Naive B cell (primary cell): Measurements from ENCODE around the gene LTB. TPM values are rescaled to one million over a fixed set of nuclear protein-coding genes. Genes with fewer than 3 reads are reported as not detected.

ENCODE experiments used
- ATAC-seq, 2 donors: fragments of 150-1000 bp; cut with Tn5 transposase; 2 replicates each; pipeline ENCODE4 v1.10.0; 2021; ENCODE audit warnings: low read depth in 2 of 2, mild to moderate bottlenecking in 2 of 2, moderate library complexity in 2 of 2
- DNase-seq: peaks from one replicate; pipeline ENCODE4 v3.0.0; 2022
- H3K27ac Mint-ChIP-seq, 6 donors: one replicate each; pipeline ENCODE4 v1.8.0; 2020 to 2022; ENCODE audit warnings: mild to moderate bottlenecking in 6 of 6, mixed read lengths in 6 of 6, moderate library complexity in 5 of 6, inconsistent platforms in 2 of 6
- H3K27me3 Mint-ChIP-seq, 3 donors: one replicate each; pipeline ENCODE4 v1.8.0; 2021 to 2022; ENCODE audit warnings: mixed read lengths in 3 of 3, mild to moderate bottlenecking in 1 of 3
- H3K36me3 Mint-ChIP-seq, 2 donors: one replicate each; pipeline ENCODE4 v1.8.0; 2020 to 2022; ENCODE audit warnings: mixed read lengths in 2 of 2, inconsistent platforms in 1 of 2, mild to moderate bottlenecking in 1 of 2
- H3K4me1 Mint-ChIP-seq, 3 donors: one replicate each; pipeline ENCODE4 v1.8.0; 2020 to 2022; ENCODE audit warnings: mixed read lengths in 3 of 3, inconsistent platforms in 1 of 3, mild to moderate bottlenecking in 1 of 3, moderate library complexity in 1 of 3
- H3K4me3 Mint-ChIP-seq, 8 donors: one replicate each; pipeline ENCODE4 v1.8.0; 2020 to 2022; ENCODE audit warnings: mild to moderate bottlenecking in 8 of 8, mixed read lengths in 8 of 8, moderate library complexity in 8 of 8, inconsistent platforms in 2 of 8
- H3K9me3 Mint-ChIP-seq, 7 donors: one replicate each; pipeline ENCODE4 v1.8.0; 2020 to 2022; ENCODE audit warnings: mixed read lengths in 7 of 7, mild to moderate bottlenecking in 5 of 7, inconsistent platforms in 2 of 7, moderate library complexity in 1 of 7
- polyA plus RNA-seq, 6 donors: library from polyadenylated mRNA; unstranded; fragments of 300-500 nt; fragmentation: Illumina TruSeq; gene quantifications; one replicate each; pipeline ENCODE4 v1.2.3, GENCODE V29; 2021; ENCODE audit warnings: low read depth in 6 of 6

LTB gene
- polyA plus RNA-seq, 6 donors from 2014 or later, result 1,940 to 3,141 (median 2,206) TPM

DNA sequence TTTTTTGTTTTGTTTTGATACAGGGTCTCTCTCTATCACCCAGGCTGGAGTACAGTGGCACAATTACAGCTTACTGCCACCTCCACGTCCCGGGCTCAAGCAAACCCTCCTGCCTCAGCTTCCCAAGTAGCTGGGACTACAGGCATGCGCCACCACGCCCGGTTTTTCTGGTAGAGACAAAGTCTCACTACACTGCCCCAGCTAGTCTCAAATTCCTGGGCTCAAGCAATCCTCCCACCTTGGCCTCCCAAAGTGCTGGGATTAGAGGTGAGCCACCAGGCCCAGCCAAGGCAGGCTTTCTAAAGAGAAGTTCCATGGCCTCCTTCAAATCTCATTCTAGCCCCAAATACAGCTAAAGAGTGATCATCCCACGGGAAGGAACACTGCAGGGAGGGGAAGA is 48.2 kb downstream of the LTB start:
- Mint-ChIP-seq H3K4me1 (peaks cover 24 to 28% (median 27%) of the 10 kb centered on the region in 3 donors), H3K9me3 (no peaks in the 10 kb centered on the region), H3K27ac (peak overlapping the region in 3 of 6 donors; percentile 28 to 84 (median 54)), H3K27me3 (no peaks in the 10 kb centered on the region), H3K4me3 (no peak overlapping the region), H3K36me3 (peaks cover 21% of the 10 kb centered on the region in 2 donors)
- ATAC-seq (no peak), DNase-seq (no peak)

DNA sequence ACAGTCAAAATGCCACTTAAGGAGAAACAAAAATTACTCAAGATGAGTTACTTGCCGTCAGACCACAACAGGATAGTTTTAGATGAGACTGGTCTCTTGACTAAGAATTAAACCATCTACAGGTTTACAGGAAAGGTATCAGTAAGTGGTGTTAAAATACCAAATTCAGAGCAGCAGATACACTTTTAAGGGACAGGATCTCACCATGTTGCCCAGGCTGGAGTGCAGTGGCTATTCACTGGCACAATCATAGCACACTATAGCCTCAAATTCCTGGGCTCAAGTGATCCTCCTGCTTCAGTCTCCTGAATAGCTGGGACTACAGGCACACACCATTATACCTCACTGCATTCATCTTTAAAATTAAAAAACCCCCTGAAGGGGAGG is 48.8 kb downstream of the LTB start:
- ATAC-seq (no peak), DNase-seq (no peak)
- Mint-ChIP-seq H3K9me3 (no peaks in the 10 kb centered on the region), H3K4me3 (peak overlapping the region in 1 of 8 donors; percentile 64), H3K27ac (no peak overlapping the region), H3K4me1 (peaks cover 19 to 23% (median 21%) of the 10 kb centered on the region in 3 donors), H3K36me3 (peaks cover 16 to 21% of the 10 kb centered on the region in 2 donors), H3K27me3 (no peaks in the 10 kb centered on the region)

DNA sequence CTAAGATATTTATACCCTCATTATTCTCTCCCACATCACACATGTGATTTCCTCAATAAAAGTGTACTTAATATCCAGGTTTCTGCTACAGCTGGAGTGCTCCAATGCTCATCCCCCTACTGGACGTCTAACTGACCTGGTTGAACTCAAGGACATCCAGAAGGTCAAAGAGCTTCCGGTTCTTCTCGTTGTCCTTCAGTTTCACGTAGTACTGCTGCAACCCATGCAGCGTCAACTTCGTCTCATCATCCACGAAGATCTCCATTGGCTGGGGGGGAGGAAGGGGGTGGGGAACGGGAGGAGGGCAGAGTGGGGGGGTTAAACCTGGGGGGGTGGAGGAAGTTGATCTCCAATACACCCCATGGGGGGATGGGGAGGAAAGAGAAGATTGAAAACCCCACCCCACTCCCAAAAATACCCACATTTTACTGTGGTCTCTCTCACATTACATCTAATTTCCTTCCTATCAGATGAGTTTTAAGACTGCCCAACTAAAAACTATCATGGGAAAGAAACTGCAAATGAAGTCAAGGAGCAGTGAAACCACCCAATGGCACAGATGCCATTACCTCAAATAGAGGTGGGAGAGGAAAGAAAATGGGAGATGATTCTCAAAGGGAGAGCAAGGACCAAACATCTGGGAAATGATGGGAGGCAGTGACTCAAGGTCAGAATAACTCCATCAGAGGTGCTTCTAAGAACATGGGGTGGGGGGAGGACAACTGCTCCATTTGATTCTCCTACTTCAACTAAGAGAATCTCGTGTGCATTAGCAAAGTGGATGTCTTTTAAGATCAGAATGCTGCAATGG is 49.4 kb downstream of the LTB start:
- Mint-ChIP-seq H3K36me3 (peaks cover 13 to 21% of the 10 kb centered on the region in 2 donors), H3K27me3 (no peaks in the 10 kb centered on the region), H3K9me3 (no peaks in the 10 kb centered on the region), H3K4me1 (peaks cover 17 to 19% (median 18%) of the 10 kb centered on the region in 3 donors), H3K4me3 (peak overlapping the region in 1 of 8 donors; percentile 64), H3K27ac (peak overlapping the region in 1 of 6 donors; percentile 36)
- ATAC-seq (no peak), DNase-seq (no peak)

DNA sequence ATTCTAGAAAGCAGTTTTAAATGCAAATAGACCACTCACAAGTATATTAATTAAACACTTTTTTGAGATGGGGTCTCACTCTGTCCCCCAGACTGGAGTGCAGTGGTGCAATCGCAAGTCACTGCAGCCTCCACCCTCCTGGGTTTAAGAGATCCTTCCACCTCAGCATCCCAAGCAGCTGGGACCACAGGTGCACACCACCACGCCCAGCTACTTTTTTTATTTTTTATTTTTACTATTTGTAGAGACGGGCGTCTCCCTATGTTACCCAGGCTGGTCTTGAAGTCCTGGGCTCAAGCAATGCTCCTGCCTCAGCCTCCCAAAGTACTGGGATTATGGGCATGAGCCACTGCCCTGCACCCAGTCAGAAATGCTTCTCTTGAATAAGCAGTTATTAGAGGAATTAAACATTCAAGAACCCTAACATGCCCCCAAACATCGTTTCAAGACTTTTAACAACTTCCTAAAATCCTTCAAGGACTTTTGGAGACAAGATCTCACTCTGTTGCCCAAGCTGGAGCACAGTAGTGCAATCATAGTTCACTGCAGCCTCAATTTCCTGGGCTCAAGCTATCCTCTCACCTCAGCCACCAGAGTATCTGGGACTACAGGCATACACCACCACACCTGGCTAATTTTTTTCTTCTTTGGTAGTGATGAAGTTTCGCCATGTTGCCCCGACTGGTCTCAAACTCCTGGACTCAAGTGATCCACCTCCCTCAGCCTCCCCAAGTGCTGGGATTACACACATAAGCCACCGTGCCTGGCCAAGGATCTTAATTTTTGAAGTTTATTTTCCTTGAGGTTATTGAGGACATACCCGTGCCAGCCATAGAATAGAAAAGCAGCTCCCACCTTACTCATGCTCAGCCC is 50.2 kb downstream of the LTB start:
- no peak for ATAC-seq

DNA sequence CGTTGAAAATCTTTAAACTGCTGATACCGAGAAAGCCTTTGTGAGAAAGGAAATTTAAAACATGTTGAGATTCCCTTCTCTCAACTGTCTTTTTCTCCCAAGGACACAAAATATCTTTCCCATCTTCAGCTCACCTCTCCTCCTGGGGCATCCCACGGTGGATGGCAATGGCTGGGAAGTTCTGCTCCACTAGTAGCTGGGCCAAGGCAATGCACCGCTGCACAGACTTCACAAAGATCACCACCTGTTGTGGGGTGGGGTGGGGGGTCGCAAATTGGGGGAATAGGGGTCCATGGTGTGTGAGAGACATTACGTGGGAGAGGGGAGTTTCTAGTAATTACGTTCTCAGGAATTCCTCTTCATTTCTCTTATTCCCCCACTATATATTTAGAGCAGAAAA is 51.1 kb downstream of the LTB start:
- no peaks in the 10 kb centered on the region for H3K9me3 Mint-ChIP-seq
- no peak overlapping the region for H3K4me3 Mint-ChIP-seq
- ATAC-seq, result no peak
- peaks cover 15 to 18% (median 16%) of the 10 kb centered on the region in 3 donors for H3K4me1 Mint-ChIP-seq
- H3K36me3 Mint-ChIP-seq, result peaks cover 13 to 16% of the 10 kb centered on the region in 2 donors
- DNase-seq, result no peak
- H3K27me3 Mint-ChIP-seq, result no peaks in the 10 kb centered on the region
- H3K27ac Mint-ChIP-seq, result peak overlapping the region in 1 of 6 donors; percentile 67

More for the DNA sequence above, 50.2 kb downstream of the LTB start:
- no peak for DNase-seq
- Mint-ChIP-seq H3K9me3 (no peaks in the 10 kb centered on the region), H3K27me3 (no peaks in the 10 kb centered on the region), H3K36me3 (peaks cover 13 to 21% of the 10 kb centered on the region in 2 donors), H3K4me1 (peaks cover 17 to 19% (median 18%) of the 10 kb centered on the region in 3 donors), H3K4me3 (no peak overlapping the region), H3K27ac (peak overlapping the region in 3 of 6 donors; percentile 7 to 36 (median 22))

DNA sequence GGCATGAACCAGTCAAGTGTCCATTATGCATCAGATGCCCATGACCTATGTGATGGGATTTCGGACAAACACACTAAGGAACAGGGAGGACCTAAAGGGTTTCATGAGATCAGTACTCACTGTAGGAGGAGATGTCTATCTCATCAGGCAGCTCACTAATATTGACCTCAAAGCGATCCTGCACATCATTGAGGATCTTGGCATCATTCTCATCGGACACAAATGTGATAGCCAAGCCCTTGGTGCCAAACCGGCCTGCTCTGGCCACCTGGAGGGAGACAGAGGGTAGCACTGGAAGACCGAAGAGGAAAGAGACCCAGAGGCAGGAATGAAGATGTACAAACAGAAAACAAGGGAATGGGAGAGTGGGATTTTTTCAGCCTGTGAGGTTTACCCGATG is 51.6 kb downstream of the LTB start:
- H3K4me1 Mint-ChIP-seq, result peaks cover 10 to 14% (median 11%) of the 10 kb centered on the region in 3 donors
- no peak overlapping the region for H3K4me3 Mint-ChIP-seq
- peaks cover 11 to 13% of the 10 kb centered on the region in 2 donors for H3K36me3 Mint-ChIP-seq
- ATAC-seq (no peak), DNase-seq (no peak)
- H3K27me3 Mint-ChIP-seq, result no peaks in the 10 kb centered on the region
- no peaks in the 10 kb centered on the region for H3K9me3 Mint-ChIP-seq
- H3K27ac Mint-ChIP-seq, result peak overlapping the region in 2 of 6 donors; percentile 4 to 67

Other genes with a start within 250 kb of the LTB start
- 1,000 to 10,000 TPM; 3,795 to 6,657 (median 6,196) TPM for gene HLA-B, start 225.2 kb downstream of the LTB start, polyA plus RNA-seq
- 1 to 10 TPM; 3.6 to 6.3 (median 4.4) TPM for gene MICA, start 178.8 kb downstream of the LTB start, polyA plus RNA-seq
- gene MICB, start 84.3 kb downstream of the LTB start, polyA plus RNA-seq, result 10 to 100 TPM in 3 of 6 donors, 1 to 10 TPM in 3; 4.4 to 14.3 (median 9.7) TPM
- not detected for gene MCCD1, start 53.5 kb downstream of the LTB start, polyA plus RNA-seq
- 100 to 1,000 TPM in 1 of 6 donors, 10 to 100 TPM in 5; 41.6 to 117 (median 74.5) TPM for gene DDX39B, start 40.4 kb downstream of the LTB start, polyA plus RNA-seq
- under 1 TPM in 2 of 6 donors, not detected in 4; 0.67 to 0.69 TPM for gene ATP6V1G2, start 35.8 kb downstream of the LTB start, polyA plus RNA-seq
- gene NFKBIL1, start 34.8 kb downstream of the LTB start, polyA plus RNA-seq, result 10 to 100 TPM in 2 of 6 donors, 1 to 10 TPM in 3, under 1 TPM in 1; 0.24 to 11.4 (median 8.9) TPM
- gene LTA, start 10.1 kb downstream of the LTB start, polyA plus RNA-seq, result 10 to 100 TPM in 5 of 6 donors, 1 to 10 TPM in 1; 6.6 to 26.0 (median 19.4) TPM
- gene TNF, start 6.9 kb downstream of the LTB start, polyA plus RNA-seq, result 1 to 10 TPM; 1.1 to 5.2 (median 2.6) TPM
- 10 to 100 TPM; 28.2 to 78.2 (median 35.2) TPM for gene LST1, start 3.9 kb upstream of the LTB start, polyA plus RNA-seq
- 100 to 1,000 TPM in 5 of 6 donors, 10 to 100 TPM in 1; 84.4 to 158 (median 108) TPM for gene NCR3, start 10.6 kb upstream of the LTB start, polyA plus RNA-seq
- 10 to 100 TPM in 1 of 6 donors, 1 to 10 TPM in 4, under 1 TPM in 1; 0.50 to 14.4 (median 3.5) TPM for gene AIF1, start 32.8 kb upstream of the LTB start, polyA plus RNA-seq
- gene PRRC2A, start 38.3 kb upstream of the LTB start, polyA plus RNA-seq, result 10 to 100 TPM in 1 of 6 donors, 1 to 10 TPM in 4, under 1 TPM in 1; 0.70 to 11.3 (median 6.3) TPM
- 10 to 100 TPM; 20.1 to 27.0 (median 24.2) TPM for gene BAG6, start 70.2 kb upstream of the LTB start, polyA plus RNA-seq
- gene APOM, start 73.5 kb upstream of the LTB start, polyA plus RNA-seq, result 10 to 100 TPM in 4 of 6 donors, 1 to 10 TPM in 2; 7.6 to 19.6 (median 13.7) TPM
- 10 to 100 TPM; 16.8 to 39.9 (median 28.4) TPM for gene C6orf47, start 78.4 kb upstream of the LTB start, polyA plus RNA-seq
- 10 to 100 TPM; 18.5 to 27.8 (median 23.5) TPM for gene GPANK1, start 82.6 kb upstream of the LTB start, polyA plus RNA-seq
- 100 to 1,000 TPM; 279 to 299 (median 286) TPM for gene CSNK2B, start 83.7 kb upstream of the LTB start, polyA plus RNA-seq
- gene LY6G5B, start 87.6 kb upstream of the LTB start, polyA plus RNA-seq, result under 1 TPM in 3 of 6 donors, not detected in 3; 0.23 to 0.87 (median 0.50) TPM
- gene LY6G5C, start 98.6 kb upstream of the LTB start, polyA plus RNA-seq, result 1 to 10 TPM in 1 of 6 donors, under 1 TPM in 3, not detected in 2; 0.48 to 1.6 (median 0.92) TPM
- 10 to 100 TPM; 27.3 to 45.3 (median 33.4) TPM for gene ABHD16A, start 120.9 kb upstream of the LTB start, polyA plus RNA-seq
- 1 to 10 TPM in 1 of 6 donors, under 1 TPM in 2, not detected in 3; 0.60 to 1.8 (median 0.75) TPM for gene LY6G6F, start 124.4 kb upstream of the LTB start, polyA plus RNA-seq
- not detected for gene LY6G6D, start 132.9 kb upstream of the LTB start, polyA plus RNA-seq
- not detected for gene LY6G6C, start 139.3 kb upstream of the LTB start, polyA plus RNA-seq
- 1 to 10 TPM in 5 of 6 donors, not detected in 1; 3.0 to 5.1 (median 3.7) TPM for gene MPIG6B, start 140.9 kb upstream of the LTB start, polyA plus RNA-seq
- gene DDAH2, start 146.9 kb upstream of the LTB start, polyA plus RNA-seq, result 10 to 100 TPM; 57.1 to 87.6 (median 82.1) TPM
- 100 to 1,000 TPM; 536 to 743 (median 628) TPM for gene CLIC1, start 154.1 kb upstream of the LTB start, polyA plus RNA-seq
- gene MSH5, start 157.6 kb upstream of the LTB start, polyA plus RNA-seq, result 1 to 10 TPM in 5 of 6 donors, not detected in 1; 1.9 to 9.3 (median 2.6) TPM
- gene SAPCD1, start 180.2 kb upstream of the LTB start, polyA plus RNA-seq, result under 1 TPM in 1 of 6 donors, not detected in 5; 0.96 TPM
- gene VWA7, start 194.9 kb upstream of the LTB start, polyA plus RNA-seq, result under 1 TPM in 2 of 6 donors, not detected in 4; 0.13 to 0.29 TPM
- 10 to 100 TPM; 42.2 to 70.6 (median 50.3) TPM for gene VARS1, start 213.3 kb upstream of the LTB start, polyA plus RNA-seq
- 100 to 1,000 TPM in 1 of 6 donors, 10 to 100 TPM in 5; 75.4 to 107 (median 92.4) TPM for gene LSM2, start 224.5 kb upstream of the LTB start, polyA plus RNA-seq
- 1 to 10 TPM in 1 of 6 donors, under 1 TPM in 4, not detected in 1; 0.45 to 1.4 (median 0.71) TPM for gene HSPA1L, start 232.9 kb upstream of the LTB start, polyA plus RNA-seq
- 10 to 100 TPM in 2 of 6 donors, 1 to 10 TPM in 3, under 1 TPM in 1; 0.23 to 12.1 (median 7.9) TPM for gene HSPA1A, start 233.1 kb upstream of the LTB start, polyA plus RNA-seq
- 1 to 10 TPM; 1.1 to 2.8 (median 1.8) TPM for gene HSPA1B, start 245.3 kb upstream of the LTB start, polyA plus RNA-seq